GM12874 (cell line): Measurements from ENCODE around the gene DGCR2.

Experiments used
- TF ChIP-seq, protein P1 (sequence below): IDR thresholded peaks from 2 replicates; pipeline ENCODE4 v1.5.1; 2011; ENCODE audit warnings: low read depth, mild to moderate bottlenecking, control low read depth, low read length, moderate library complexity; ENCODE audit not compliant: insufficient read depth

Gene DGCR2

DNA sequence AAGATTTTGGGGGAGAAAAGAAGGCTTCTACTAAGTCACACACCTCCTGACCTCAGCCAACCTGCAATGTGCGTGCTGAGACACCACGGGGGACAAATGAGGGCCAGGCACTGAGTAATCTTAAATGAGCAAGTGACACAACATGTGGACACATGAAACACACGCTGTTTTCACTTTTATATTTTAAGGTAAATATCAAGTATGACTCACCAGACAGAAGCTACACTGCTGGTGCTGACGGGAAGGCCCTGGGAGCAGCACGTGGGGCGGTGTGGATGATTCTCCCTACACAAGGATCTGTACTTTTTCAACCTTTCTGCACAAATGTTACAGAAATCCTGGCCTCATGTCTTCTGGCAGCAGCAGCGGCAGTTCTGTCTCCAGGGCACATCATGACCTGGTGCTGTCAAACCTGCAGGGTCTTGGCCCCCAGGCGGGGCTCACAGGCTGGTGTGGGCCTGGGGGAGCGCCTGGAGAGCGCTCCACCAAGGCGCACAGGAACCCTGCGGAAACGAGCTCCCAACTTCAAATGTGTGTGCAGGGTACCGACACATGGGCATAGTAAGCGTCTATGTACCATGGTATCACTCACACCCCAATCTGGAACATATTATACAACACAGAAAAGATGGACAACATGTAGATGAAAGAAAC lies 61.7 kb downstream of the DGCR2 start:
- TF ChIP-seq, protein P1, sequence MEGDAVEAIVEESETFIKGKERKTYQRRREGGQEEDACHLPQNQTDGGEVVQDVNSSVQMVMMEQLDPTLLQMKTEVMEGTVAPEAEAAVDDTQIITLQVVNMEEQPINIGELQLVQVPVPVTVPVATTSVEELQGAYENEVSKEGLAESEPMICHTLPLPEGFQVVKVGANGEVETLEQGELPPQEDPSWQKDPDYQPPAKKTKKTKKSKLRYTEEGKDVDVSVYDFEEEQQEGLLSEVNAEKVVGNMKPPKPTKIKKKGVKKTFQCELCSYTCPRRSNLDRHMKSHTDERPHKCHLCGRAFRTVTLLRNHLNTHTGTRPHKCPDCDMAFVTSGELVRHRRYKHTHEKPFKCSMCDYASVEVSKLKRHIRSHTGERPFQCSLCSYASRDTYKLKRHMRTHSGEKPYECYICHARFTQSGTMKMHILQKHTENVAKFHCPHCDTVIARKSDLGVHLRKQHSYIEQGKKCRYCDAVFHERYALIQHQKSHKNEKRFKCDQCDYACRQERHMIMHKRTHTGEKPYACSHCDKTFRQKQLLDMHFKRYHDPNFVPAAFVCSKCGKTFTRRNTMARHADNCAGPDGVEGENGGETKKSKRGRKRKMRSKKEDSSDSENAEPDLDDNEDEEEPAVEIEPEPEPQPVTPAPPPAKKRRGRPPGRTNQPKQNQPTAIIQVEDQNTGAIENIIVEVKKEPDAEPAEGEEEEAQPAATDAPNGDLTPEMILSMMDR = no peak

DNA sequence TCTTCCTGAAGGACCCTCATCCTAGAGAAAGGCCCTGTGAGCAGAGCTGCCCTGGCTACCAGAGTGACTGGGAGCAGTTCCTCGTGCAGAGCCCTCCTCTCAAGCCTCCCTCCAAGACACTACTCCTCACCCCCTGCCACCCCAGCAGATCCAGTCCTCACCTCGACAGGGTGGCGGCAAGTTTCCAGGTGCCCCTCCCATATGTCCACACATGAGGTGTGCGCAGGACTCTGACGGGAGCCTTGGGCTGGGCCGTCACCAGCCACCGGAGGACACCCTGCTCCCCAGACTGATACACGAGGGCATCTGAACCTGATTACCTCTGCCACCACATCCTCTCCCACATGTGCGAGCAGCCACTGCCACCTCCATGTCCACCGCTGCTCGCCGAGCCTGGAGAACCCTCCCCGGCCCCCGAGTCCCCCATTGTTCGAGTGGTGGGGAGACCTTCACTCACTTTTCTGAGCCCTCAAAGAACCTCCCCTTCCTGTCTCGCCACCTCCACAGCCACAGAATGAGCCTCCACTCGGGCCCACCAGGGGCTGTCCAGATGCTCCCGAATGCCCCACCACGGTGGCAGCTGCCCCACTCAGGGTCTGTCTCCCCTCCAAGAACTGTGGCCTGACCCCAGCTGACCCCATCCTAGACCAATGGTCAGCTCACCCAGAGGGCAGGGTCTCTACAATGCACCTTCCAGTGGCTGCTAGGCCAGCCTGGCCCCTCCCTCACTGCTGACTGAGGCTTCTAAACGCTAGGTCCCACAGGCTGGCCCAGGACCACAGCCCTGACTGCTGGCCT lies 62.5 kb downstream of the DGCR2 start:
- TF ChIP-seq, protein P1 = no peak

DNA sequence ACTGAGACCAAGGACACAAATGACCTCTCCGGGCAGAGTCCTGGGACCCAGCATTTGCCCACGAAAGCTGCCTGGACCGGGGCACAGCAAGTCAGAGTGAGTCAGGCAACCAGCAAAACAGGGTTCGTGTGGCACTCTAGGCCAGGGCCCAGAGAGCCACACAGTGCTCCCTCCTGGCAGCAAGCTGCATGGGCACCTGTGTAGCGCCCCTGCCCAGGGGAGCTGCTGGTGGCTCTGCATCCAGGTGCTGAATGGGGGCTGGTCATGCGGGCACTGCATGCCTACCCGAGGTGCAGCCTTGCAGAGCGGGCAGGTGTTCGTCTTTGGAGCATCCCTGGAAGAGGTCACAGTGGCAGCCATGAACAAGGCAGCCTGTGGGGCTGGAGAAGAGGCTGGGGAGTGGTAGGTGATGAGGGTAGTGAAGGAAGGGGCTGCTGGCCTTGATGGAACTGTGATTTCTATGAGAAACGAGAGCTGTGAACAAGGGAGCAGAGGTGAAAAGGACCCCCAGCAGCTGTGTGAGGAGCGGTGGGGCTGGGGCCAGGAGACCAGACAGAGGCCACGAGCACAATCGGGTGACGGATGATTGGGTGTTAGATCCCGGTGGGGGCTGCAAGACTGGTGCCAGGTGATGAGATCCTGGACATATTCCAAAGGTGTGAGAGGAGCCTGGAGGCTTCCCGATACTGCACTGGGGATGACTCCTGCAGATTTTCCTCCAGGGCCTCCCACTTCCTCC lies 63.3 kb downstream of the DGCR2 start:
- TF ChIP-seq, protein P1 = no peak

DNA sequence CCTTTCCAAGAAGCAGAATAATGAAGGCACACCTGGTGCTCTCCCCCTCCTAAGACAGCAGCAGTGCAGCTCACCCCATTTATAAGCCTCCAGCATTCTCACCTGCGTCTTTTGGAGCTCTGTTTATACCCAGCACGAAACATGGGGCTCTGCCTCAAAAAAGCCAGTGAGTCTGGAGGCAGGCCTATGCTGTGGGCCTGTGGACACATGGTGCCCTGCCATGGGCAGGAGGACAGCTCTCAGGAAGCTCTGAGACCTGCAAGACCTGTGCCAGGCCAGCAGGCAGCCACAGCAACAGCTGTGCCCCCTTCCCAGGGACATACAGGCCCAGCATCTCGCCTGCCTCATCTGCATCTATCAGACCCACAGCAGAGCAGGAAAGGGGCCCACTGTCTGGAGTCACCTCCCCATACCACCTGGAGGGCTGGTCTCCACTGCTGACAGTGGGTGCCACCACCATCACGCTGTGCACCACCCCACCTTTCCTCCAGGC lies 64.2 kb downstream of the DGCR2 start:
- TF ChIP-seq, protein P1 = no peak

DNA sequence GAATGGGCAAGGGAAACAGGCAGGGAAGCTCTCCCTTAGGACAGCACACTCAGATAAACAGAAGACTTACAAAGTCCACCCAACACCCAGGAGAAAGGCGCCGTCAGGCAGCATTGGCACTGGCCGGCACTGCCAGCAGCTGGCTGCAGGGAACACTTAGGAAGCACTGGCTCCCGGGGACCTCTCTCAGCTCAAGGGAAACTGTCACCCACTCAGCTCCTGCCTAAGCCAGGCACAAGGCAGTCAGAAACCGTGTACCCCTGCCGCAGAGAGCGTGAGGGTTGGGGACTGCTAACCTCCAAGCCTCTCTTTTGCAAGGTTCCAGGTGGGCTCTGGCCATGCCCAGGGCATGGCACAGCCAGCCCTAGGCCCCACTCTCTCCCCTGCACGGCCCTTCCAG lies 64.7 kb downstream of the DGCR2 start:
- TF ChIP-seq, protein P1 = no peak

DNA sequence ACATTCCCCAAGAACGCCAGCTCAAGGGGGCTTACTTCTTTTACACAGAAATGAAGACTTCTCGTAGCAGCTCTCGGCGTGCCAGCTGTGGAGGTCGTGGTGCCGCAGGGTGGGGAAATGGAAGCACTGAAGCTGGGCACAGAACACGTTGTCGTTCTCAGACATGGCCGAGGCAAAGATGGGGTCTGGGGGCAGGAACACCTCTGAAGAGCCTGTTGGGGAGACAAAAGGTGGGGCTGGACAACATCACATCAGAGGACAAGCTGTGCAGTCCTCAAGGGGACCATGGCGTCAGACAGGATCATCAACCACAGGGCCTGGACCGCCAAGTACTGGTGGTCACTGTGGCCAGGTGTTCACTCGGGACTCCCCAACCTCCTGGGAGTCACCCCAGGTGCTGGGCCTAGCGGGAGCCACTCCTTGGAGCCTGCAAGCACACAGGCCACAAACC lies 65.2 kb downstream of the DGCR2 start:
- TF ChIP-seq, protein P1 = no peak

DNA sequence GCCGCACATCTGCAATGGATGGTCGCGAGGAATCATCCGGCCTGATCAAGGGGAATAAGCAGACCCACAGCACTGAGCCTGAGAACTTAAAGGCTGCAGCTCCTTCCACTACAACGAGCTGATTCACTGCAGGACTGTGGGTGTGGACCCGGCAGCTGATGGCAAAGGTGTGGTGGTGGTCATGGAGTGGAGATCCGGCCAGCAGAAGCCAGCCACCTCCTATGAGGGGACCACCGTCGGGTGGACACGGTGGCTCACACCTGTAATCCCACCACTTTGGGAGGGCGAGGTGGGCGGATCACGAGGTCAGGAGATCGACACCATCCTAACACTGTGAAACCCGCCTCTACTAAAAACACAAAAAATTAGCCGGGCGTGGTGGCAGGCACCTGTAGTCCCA lies 66.4 kb downstream of the DGCR2 start:
- TF ChIP-seq, protein P1 = no peak
